IMR-90 (cell line): ENCODE results near the gene SNX32. TPM values are rescaled to one million over a fixed set of nuclear protein-coding genes. Genes with fewer than 3 reads are reported as not detected.

Experiments
- ATAC-seq: fragments of 200-7000 bp; cut with Tn5 transposase; 2 replicates; pipeline ENCODE4 v1.9.1; 2020; ENCODE audit warnings: low read depth, mild to moderate bottlenecking, moderate library complexity
- BruUV-seq: library from RNA; stranded (reverse); fragments of 400-500 nt; replicated peaks from 2 replicates; lab custom pipeline; 2021; lab: Mats Ljungman, UMichigan
- CTCF ChIA-PET: fragments of 300-600 bp; formaldehyde crosslinking; extraction: SDS; loops from one replicate; lab custom pipeline; 2021; ENCODE audit warnings: antibody characterized with exemption; lab: Yijun Ruan, JAX
- POLR2A ChIA-PET: fragments of 300-600 bp; sonication (Branson Sonifier 250); formaldehyde crosslinking; loops from one replicate; lab custom pipeline; 2022; ENCODE audit warnings: antibody characterized with exemption; ENCODE audit not compliant: unreplicated experiment; lab: Charles Lee
- DNase-seq: peaks from one replicate; pipeline ENCODE4 v3.0.0; 2013
- H2AFZ ChIP-seq: replicated peaks from 2 replicates; pipeline ENCODE3; 2013; ENCODE audit warnings: low read length, mild to moderate bottlenecking; ENCODE audit not compliant: poor library complexity
- H2AK5ac ChIP-seq: 2 replicates; pipeline ENCODE4 v1.6.1; 2013; ENCODE audit warnings: low read depth, low read length, inconsistent platforms
- H2AK9ac ChIP-seq: replicated peaks from 2 replicates; pipeline ENCODE3; 2013; ENCODE audit warnings: mild to moderate bottlenecking, low read depth, low read length, moderate library complexity; ENCODE audit not compliant: poor library complexity
- H2BK120ac ChIP-seq: 2 replicates; pipeline ENCODE4 v1.6.1; 2013; ENCODE audit warnings: low read depth, low read length, inconsistent platforms
- H2BK15ac ChIP-seq: 3 replicates; pipeline ENCODE4 v1.6.1; 2013; ENCODE audit warnings: low read depth, low read length, inconsistent platforms
- H2BK20ac ChIP-seq: 2 replicates; pipeline ENCODE4 v1.6.1; 2013; ENCODE audit warnings: low read depth, mild to moderate bottlenecking, inconsistent platforms, low read length, moderate library complexity
- H2BK5ac ChIP-seq: 2 replicates; pipeline ENCODE4 v1.6.1; 2013; ENCODE audit warnings: mild to moderate bottlenecking, low read depth, low read length, inconsistent platforms; ENCODE audit not compliant: poor library complexity, severe bottlenecking
- H3K14ac ChIP-seq: replicated peaks from 2 replicates; pipeline ENCODE4 v1.6.1; 2013; ENCODE audit warnings: low read depth, low read length, inconsistent platforms
- H3K18ac ChIP-seq: 2 replicates; pipeline ENCODE4 v1.6.1; 2013; ENCODE audit warnings: low read depth, low read length, control low read depth
- H3K23ac ChIP-seq: 2 replicates; pipeline ENCODE4 v1.6.1; 2013; ENCODE audit warnings: low read depth, low read length, inconsistent platforms
- H3K27ac ChIP-seq: 2 replicates; pipeline ENCODE4 v1.5.1; 2013; ENCODE audit warnings: mild to moderate bottlenecking, control low read depth, low read length; ENCODE audit not compliant: insufficient read depth
- H3K27me3 ChIP-seq: 2 replicates; pipeline ENCODE4 v1.6.1; 2013; ENCODE audit warnings: low read length; ENCODE audit not compliant: control insufficient read depth, insufficient read depth
- H3K36me3 ChIP-seq: 2 replicates; pipeline ENCODE4 v1.6.1; 2013; ENCODE audit warnings: low read length, mixed read lengths; ENCODE audit not compliant: control insufficient read depth, insufficient read depth
- H3K4ac ChIP-seq: 2 replicates; pipeline ENCODE4 v1.6.1; 2013; ENCODE audit warnings: low read depth, low read length, inconsistent platforms
- H3K4me1 ChIP-seq: 2 replicates; pipeline ENCODE4 v1.6.1; 2013; ENCODE audit warnings: low read length, mixed read lengths; ENCODE audit not compliant: control insufficient read depth, insufficient read depth
- H3K4me2 ChIP-seq: 2 replicates; pipeline ENCODE4 v1.6.1; 2013; ENCODE audit warnings: low read depth, mild to moderate bottlenecking, control low read depth, low read length, moderate library complexity
- H3K4me3 ChIP-seq: 2 replicates; pipeline ENCODE4 v1.5.1; 2013; ENCODE audit warnings: low read depth, mild to moderate bottlenecking, control low read depth, low read length, moderate library complexity; ENCODE audit not compliant: insufficient read depth
- H3K56ac ChIP-seq: 2 replicates; pipeline ENCODE4 v1.6.1; 2013; ENCODE audit warnings: low read length, inconsistent platforms; ENCODE audit not compliant: insufficient read depth; ENCODE audit errors: extremely low read depth
- H3K79me1 ChIP-seq, 2 experiments: 2 replicates each; pipeline ENCODE4 v1.6.1; 2013; ENCODE audit warnings: low read length in 2 of 2, inconsistent platforms in 1 of 2, low read depth in 1 of 2
- H3K9ac ChIP-seq: 2 replicates; pipeline ENCODE4 v1.6.1; 2013; ENCODE audit warnings: low read depth, low read length, control low read depth
- H3K9me1 ChIP-seq: 2 replicates; pipeline ENCODE4 v1.6.1; 2013; ENCODE audit warnings: low read length, inconsistent platforms; ENCODE audit not compliant: insufficient read depth
- H3K9me3 ChIP-seq: 2 replicates; pipeline ENCODE4 v1.6.1; 2013; ENCODE audit warnings: low read length; ENCODE audit not compliant: control insufficient read depth, insufficient read depth
- H4K20me1 ChIP-seq: 2 replicates; pipeline ENCODE4 v1.6.1; 2013; ENCODE audit warnings: low read length, inconsistent platforms; ENCODE audit not compliant: insufficient read depth
- H4K5ac ChIP-seq: 2 replicates; pipeline ENCODE4 v1.6.1; 2013; ENCODE audit warnings: mild to moderate bottlenecking, low read depth, low read length, control low read depth
- H4K8ac ChIP-seq, 2 experiments: 2 replicates each; pipeline ENCODE4 v1.6.1; 2013; ENCODE audit warnings: low read depth in 2 of 2, low read length in 2 of 2, control low read depth in 1 of 2, inconsistent platforms in 1 of 2
- H4K91ac ChIP-seq: 2 replicates; pipeline ENCODE4 v1.6.1; 2013; ENCODE audit warnings: low read depth, low read length, inconsistent platforms; ENCODE audit not compliant: insufficient read depth
- CHD1 ChIP-seq: IDR thresholded peaks from 2 replicates; pipeline ENCODE4 v1.6.1; 2012; ENCODE audit warnings: low read depth, low read length, improper control_type of control experiment
- MAFK ChIP-seq: IDR thresholded peaks from 2 replicates; pipeline ENCODE4 v1.6.1; 2012; ENCODE audit warnings: low read depth, low read length, improper control_type of control experiment
- MXI1 ChIP-seq: IDR thresholded peaks from 2 replicates; pipeline ENCODE4 v1.6.1; 2012; ENCODE audit warnings: low read depth, mild to moderate bottlenecking, low read length, moderate library complexity, borderline replicate concordance
- NFE2L2 ChIP-seq: fragments of 150-350 bp; IDR thresholded peaks from 2 replicates; pipeline ENCODE4 v1.6.1; 2016; ENCODE audit warnings: low read depth, mild to moderate bottlenecking, low read length
- RCOR1 ChIP-seq: IDR thresholded peaks from 2 replicates; pipeline ENCODE4 v1.6.1; 2012; ENCODE audit warnings: mild to moderate bottlenecking, low read length, improper control_type of control experiment; ENCODE audit not compliant: insufficient replicate concordance
- WGBS, 2 experiments: methylation state at CpG; one replicate each; pipeline versions ENCODE4 v1.1.5 to v1.1.7; 2013; ENCODE audit warnings: missing lambda C conversion rate in 2 of 2; ENCODE audit not compliant: insufficient read length in 1 of 2; ENCODE audit errors: extremely low coverage in 2 of 2; 5-methylcytosine and 5-hydroxymethylcytosine counted together
- dilution Hi-C: fragments of 300-500 bp; cut with HindIII; formaldehyde crosslinking; loops from one replicate; pipeline ENCODE4 v1.14.3; 2018; ENCODE audit warnings: low sequenced_read_pairs; ENCODE audit not compliant: unreplicated experiment
- in situ Hi-C: fragments of 300-500 bp; cut with MboI; formaldehyde crosslinking; loops from 3 replicates; pipeline ENCODE4 v1.14.3; 2019; ENCODE audit warnings: low sequenced_read_pairs, inconsistent platforms, mixed read lengths
- intact Hi-C: fragments of 100-400 bp; cut with micrococcal nuclease; formaldehyde crosslinking; loops from 2 replicates; pipeline ENCODE4 v1.10.0; 2022
- polyA plus RNA-seq, 3 experiments: library from polyadenylated mRNA; depleted of rRNA; stranded (reverse); fragments of >200 nt; gene quantifications; 2 replicates each; pipeline ENCODE4 v1.2.3, GENCODE V29; 2012; ENCODE audit warnings: low replicate concordance in 1 of 3
- total RNA-seq: library from RNA; depleted of rRNA; stranded (reverse); fragments of >200 nt; gene quantifications from 2 replicates; pipeline ENCODE4 v1.2.3, GENCODE V29; 2012
- TF ChIP-seq, protein P1 (sequence below): fragments of 150-350 bp; IDR thresholded peaks from 2 replicates; pipeline ENCODE4 v1.6.1; 2017; ENCODE audit warnings: mild to moderate bottlenecking, antibody characterized with exemption, low read length, low read depth
- TF ChIP-seq, protein P2 (sequence below): conservative IDR thresholded peaks from 2 replicates; pipeline ENCODE4 v1.5.1; 2012; ENCODE audit warnings: mild to moderate bottlenecking, low read depth, low read length, improper control_type of control experiment
- TF ChIP-seq, protein P3 (sequence below): fragments of 150-350 bp; IDR thresholded peaks from 2 replicates; pipeline ENCODE4 v1.6.1; 2016; ENCODE audit warnings: low read depth, mild to moderate bottlenecking, low read length, moderate library complexity, borderline replicate concordance

SNX32 gene
- total and polyA plus RNA-seq, 2 of the 4 experiments (the other 2 are of a cell fraction): 0.36 to 0.79 TPM

DNA sequence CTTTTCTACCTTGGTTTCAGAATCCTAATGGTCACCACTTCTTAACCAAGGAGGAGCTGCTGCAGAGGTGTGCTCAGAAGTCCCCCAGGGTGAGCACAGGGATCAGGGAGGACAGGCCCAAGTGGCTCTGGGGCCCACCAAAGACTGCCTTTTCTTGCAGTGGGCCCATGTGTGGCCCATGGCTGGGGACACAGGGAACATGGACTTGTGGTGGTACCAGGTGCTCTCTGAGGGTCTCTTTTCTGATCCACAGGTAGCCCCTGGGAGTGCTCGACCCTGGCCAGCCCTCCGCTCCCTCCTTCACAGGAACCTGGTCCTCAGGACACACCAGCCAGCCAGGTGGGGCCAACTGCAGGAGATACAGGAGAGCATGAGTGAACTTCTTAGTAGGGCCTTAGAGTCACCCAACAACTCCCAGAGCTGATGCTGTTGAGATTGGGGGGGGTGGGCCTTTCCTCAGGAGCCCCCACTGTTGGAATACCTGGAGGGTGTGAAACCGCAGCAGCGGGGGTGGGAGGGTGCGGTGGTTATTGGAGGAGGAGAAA lies 28.5 kb downstream of the SNX32 start:
- Histone ChIP-seq H3K23ac (peak overlapping the region; percentile 64; the same call in 1 of the 2 replicates), H4K5ac (no peak overlapping the region), H2AK5ac (no peak overlapping the region; the same call in 1 of the 2 replicates), H3K9ac (no peak overlapping the region), H2BK20ac (no peak overlapping the region), H2AK9ac (peak overlapping the region; percentile 11), H3K79me1 (peaks cover 6 to 62% of the 10 kb centered on the region in 2 experiments; a peak in 3 of 4 replicates), H3K4me1 (peaks cover 7% of the 10 kb centered on the region), H3K4me2 (no peak overlapping the region), H3K9me1 (peaks cover 4% of the 10 kb centered on the region; the same call in 1 of the 2 replicates), H4K91ac (no peak overlapping the region), H2AFZ (no peak overlapping the region), H3K9me3 (no peaks in the 10 kb centered on the region), H3K36me3 (peaks cover 55% of the 10 kb centered on the region), H2BK5ac (no peak overlapping the region), H2BK15ac (no peak overlapping the region), H3K4me3 (no peak overlapping the region), H3K27me3 (no peaks in the 10 kb centered on the region), H4K20me1 (peaks cover 36% of the 10 kb centered on the region), H2BK120ac (no peak overlapping the region), H4K8ac (no peak overlapping the region), H3K4ac (peak overlapping the region; percentile 77; the same call in 1 of the 2 replicates), H3K14ac (no peak overlapping the region), H3K56ac (no peak overlapping the region), H3K27ac (no peak overlapping the region), H3K18ac (no peak overlapping the region)
- 100% methylated on average over 3 of the region's 5 CpGs; no CpG with 5 or more reads in 1 of the 2 experiments for WGBS, 2 experiments
- CTCF ChIA-PET: no interaction called here
- dilution Hi-C loops: no loop called here
- TF ChIP-seq, protein P1, sequence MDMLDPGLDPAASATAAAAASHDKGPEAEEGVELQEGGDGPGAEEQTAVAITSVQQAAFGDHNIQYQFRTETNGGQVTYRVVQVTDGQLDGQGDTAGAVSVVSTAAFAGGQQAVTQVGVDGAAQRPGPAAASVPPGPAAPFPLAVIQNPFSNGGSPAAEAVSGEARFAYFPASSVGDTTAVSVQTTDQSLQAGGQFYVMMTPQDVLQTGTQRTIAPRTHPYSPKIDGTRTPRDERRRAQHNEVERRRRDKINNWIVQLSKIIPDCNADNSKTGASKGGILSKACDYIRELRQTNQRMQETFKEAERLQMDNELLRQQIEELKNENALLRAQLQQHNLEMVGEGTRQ: no peak
- TF ChIP-seq, protein P2, sequence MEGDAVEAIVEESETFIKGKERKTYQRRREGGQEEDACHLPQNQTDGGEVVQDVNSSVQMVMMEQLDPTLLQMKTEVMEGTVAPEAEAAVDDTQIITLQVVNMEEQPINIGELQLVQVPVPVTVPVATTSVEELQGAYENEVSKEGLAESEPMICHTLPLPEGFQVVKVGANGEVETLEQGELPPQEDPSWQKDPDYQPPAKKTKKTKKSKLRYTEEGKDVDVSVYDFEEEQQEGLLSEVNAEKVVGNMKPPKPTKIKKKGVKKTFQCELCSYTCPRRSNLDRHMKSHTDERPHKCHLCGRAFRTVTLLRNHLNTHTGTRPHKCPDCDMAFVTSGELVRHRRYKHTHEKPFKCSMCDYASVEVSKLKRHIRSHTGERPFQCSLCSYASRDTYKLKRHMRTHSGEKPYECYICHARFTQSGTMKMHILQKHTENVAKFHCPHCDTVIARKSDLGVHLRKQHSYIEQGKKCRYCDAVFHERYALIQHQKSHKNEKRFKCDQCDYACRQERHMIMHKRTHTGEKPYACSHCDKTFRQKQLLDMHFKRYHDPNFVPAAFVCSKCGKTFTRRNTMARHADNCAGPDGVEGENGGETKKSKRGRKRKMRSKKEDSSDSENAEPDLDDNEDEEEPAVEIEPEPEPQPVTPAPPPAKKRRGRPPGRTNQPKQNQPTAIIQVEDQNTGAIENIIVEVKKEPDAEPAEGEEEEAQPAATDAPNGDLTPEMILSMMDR: no peak
- no peak for TF ChIP-seq NFE2L2
- TF ChIP-seq CHD1: no peak
- no peak for TF ChIP-seq MAFK
- TF ChIP-seq, protein P3, sequence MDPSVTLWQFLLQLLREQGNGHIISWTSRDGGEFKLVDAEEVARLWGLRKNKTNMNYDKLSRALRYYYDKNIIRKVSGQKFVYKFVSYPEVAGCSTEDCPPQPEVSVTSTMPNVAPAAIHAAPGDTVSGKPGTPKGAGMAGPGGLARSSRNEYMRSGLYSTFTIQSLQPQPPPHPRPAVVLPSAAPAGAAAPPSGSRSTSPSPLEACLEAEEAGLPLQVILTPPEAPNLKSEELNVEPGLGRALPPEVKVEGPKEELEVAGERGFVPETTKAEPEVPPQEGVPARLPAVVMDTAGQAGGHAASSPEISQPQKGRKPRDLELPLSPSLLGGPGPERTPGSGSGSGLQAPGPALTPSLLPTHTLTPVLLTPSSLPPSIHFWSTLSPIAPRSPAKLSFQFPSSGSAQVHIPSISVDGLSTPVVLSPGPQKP: no peak
- no peak for TF ChIP-seq RCOR1
- TF ChIP-seq MXI1: no peak
- ATAC-seq (no peak), DNase-seq (no peak)
- intact Hi-C loops: no loop called here
- in situ Hi-C loops: no loop called here
- BruUV-seq: no TSS peak
- POLR2A ChIA-PET: interaction anchor here (0.5 to 1.6 kb wide), 2 partner anchors 10 to 201 kb away, joined by 3 to 5 read pairs; no protein-coding TSS in a partner anchor
